Measurements from ENCODE around the gene FBN1.

The FBN1 gene

GRCh38 chr15:48647962-48648361 is 2.5 kb upstream of the FBN1 start:
- H3K4me2 ChIP-seq (ENCODE audit: low read length), result no peak overlapping the region
- no peak overlapping the region for H3K4me3 ChIP-seq (ENCODE audit: low read length)
- H3K36me3 ChIP-seq (ENCODE audit: insufficient read depth, low read length), result peaks cover 14% of the 10 kb centered on the region
- H3K27me3 ChIP-seq (ENCODE audit: control insufficient read depth, insufficient read depth, low read length), result no peaks in the 10 kb centered on the region
- no peak overlapping the region for H3K9ac ChIP-seq (ENCODE audit: low read depth, low read length)
- H3K4me1 ChIP-seq (ENCODE audit: control insufficient read depth, insufficient read depth, low read length), result peaks cover 12% of the 10 kb centered on the region
- no peaks in the 10 kb centered on the region for H3K9me3 ChIP-seq (replicated peaks; ENCODE audit: low read length)

GRCh38 chr15:48646331-48646730 is 822 bp upstream of the FBN1 start:
- Histone ChIP-seq H3K9ac (ENCODE audit: low read depth, low read length) (peak overlapping the region; percentile 89), H3K4me1 (ENCODE audit: control insufficient read depth, insufficient read depth, low read length) (peaks cover 19% of the 10 kb centered on the region), H3K4me3 (ENCODE audit: low read length) (peak overlapping the region; percentile 77), H3K27me3 (ENCODE audit: control insufficient read depth, insufficient read depth, low read length) (no peaks in the 10 kb centered on the region), H3K36me3 (ENCODE audit: insufficient read depth, low read length) (peaks cover 22% of the 10 kb centered on the region), H3K4me2 (ENCODE audit: low read length) (peak overlapping the region; percentile 93), H3K9me3 (replicated peaks; ENCODE audit: low read length) (no peaks in the 10 kb centered on the region)

- peak overlapping the region; percentile 89 for H3K9ac ChIP-seq (ENCODE audit: low read depth, low read length)
- H3K4me1 ChIP-seq (ENCODE audit: control insufficient read depth, insufficient read depth, low read length), result peaks cover 31% of the 10 kb centered on the region
- peak overlapping the region; percentile 77 for H3K4me3 ChIP-seq (ENCODE audit: low read length)
- peaks cover 33% of the 10 kb centered on the region for H3K36me3 ChIP-seq (ENCODE audit: insufficient read depth, low read length)
- H3K27me3 ChIP-seq (ENCODE audit: control insufficient read depth, insufficient read depth, low read length), result no peaks in the 10 kb centered on the region
- H3K9me3 ChIP-seq (replicated peaks; ENCODE audit: low read length), result no peaks in the 10 kb centered on the region
- H3K4me2 ChIP-seq (ENCODE audit: low read length), result peak overlapping the region; percentile 93
Measured at GRCh38 chr15:48644827-48645557, 517 bp downstream of the FBN1 start.

DNA sequence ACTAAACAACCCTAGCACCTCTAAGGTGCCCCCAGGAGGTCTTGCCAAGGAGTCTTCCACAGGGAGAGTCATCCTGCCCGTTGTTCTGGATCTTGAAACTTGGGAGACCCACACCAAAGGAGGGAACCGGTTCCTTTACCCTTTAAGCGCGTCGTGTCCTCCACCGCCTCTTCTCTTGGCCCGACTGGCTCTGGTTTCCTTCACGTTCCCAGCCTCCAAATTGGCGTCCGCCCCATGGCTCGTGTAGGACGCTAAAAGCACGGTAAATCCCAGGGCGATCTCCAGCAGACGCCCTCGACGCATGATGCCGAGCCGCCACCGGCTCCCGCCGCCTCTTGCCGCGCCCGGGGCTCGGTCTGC is 1.1 kb downstream of the FBN1 start:
- peaks cover 33% of the 10 kb centered on the region for H3K4me1 ChIP-seq (ENCODE audit: control insufficient read depth, insufficient read depth, low read length)
- peak overlapping the region; percentile 77 for H3K4me3 ChIP-seq (ENCODE audit: low read length)
- peak overlapping the region; percentile 93 for H3K4me2 ChIP-seq (ENCODE audit: low read length)
- no peaks in the 10 kb centered on the region for H3K27me3 ChIP-seq (ENCODE audit: control insufficient read depth, insufficient read depth, low read length)
- no peaks in the 10 kb centered on the region for H3K9me3 ChIP-seq (replicated peaks; ENCODE audit: low read length)
- H3K36me3 ChIP-seq (ENCODE audit: insufficient read depth, low read length), result peaks cover 36% of the 10 kb centered on the region
- peak overlapping the region; percentile 89 for H3K9ac ChIP-seq (ENCODE audit: low read depth, low read length)

GRCh38 chr15:48643776-48644466 is 1.6 kb downstream of the FBN1 start:
- Histone ChIP-seq H3K4me2 (ENCODE audit: low read length) (peak overlapping the region; percentile 93), H3K9ac (ENCODE audit: low read depth, low read length) (peak overlapping the region; percentile 89), H3K27me3 (ENCODE audit: control insufficient read depth, insufficient read depth, low read length) (no peaks in the 10 kb centered on the region), H3K9me3 (replicated peaks; ENCODE audit: low read length) (no peaks in the 10 kb centered on the region), H3K36me3 (ENCODE audit: insufficient read depth, low read length) (peaks cover 42% of the 10 kb centered on the region), H3K4me1 (ENCODE audit: control insufficient read depth, insufficient read depth, low read length) (peaks cover 38% of the 10 kb centered on the region), H3K4me3 (ENCODE audit: low read length) (peak overlapping the region; percentile 77)

- Histone ChIP-seq H3K27me3 (ENCODE audit: control insufficient read depth, insufficient read depth, low read length) (no peaks in the 10 kb centered on the region), H3K4me1 (ENCODE audit: control insufficient read depth, insufficient read depth, low read length) (peaks cover 38% of the 10 kb centered on the region), H3K9me3 (replicated peaks; ENCODE audit: low read length) (no peaks in the 10 kb centered on the region), H3K9ac (ENCODE audit: low read depth, low read length) (peak overlapping the region; percentile 89), H3K36me3 (ENCODE audit: insufficient read depth, low read length) (peaks cover 48% of the 10 kb centered on the region), H3K4me2 (ENCODE audit: low read length) (peak overlapping the region; percentile 93), H3K4me3 (ENCODE audit: low read length) (peak overlapping the region; percentile 77)
Measured at GRCh38 chr15:48643206-48643605, 2.3 kb downstream of the FBN1 start.

GRCh38 chr15:48642795-48643194 is 2.7 kb downstream of the FBN1 start:
- Histone ChIP-seq H3K27me3 (ENCODE audit: control insufficient read depth, insufficient read depth, low read length) (no peaks in the 10 kb centered on the region), H3K4me3 (ENCODE audit: low read length) (peak overlapping the region; percentile 77), H3K4me1 (ENCODE audit: control insufficient read depth, insufficient read depth, low read length) (peaks cover 38% of the 10 kb centered on the region), H3K36me3 (ENCODE audit: insufficient read depth, low read length) (peaks cover 50% of the 10 kb centered on the region), H3K9me3 (replicated peaks; ENCODE audit: low read length) (no peaks in the 10 kb centered on the region), H3K9ac (ENCODE audit: low read depth, low read length) (peak overlapping the region; percentile 89), H3K4me2 (ENCODE audit: low read length) (peak overlapping the region; percentile 93)

DNA sequence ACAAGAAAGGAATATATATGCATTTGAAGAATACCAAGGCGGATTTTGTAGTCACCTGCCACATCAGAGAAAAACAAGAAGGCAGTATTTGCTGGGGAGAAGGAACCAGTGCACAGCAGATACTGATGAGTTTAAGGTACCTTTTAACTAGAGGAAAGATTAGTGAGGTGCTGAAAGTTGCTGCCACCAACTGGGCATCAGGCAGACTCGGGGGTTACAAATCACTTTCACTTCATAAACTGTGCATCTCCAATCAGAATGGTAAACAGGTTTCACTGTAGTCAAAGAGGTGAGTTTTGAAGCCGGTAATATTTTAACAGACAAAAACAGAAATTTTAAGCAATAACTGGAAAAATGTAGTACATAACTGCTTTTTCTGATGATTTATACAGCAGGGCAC is 4.1 kb downstream of the FBN1 start:
- peaks cover 56% of the 10 kb centered on the region for H3K36me3 ChIP-seq (ENCODE audit: insufficient read depth, low read length)
- peak overlapping the region; percentile 93 for H3K4me2 ChIP-seq (ENCODE audit: low read length)
- no peaks in the 10 kb centered on the region for H3K9me3 ChIP-seq (replicated peaks; ENCODE audit: low read length)
- peaks cover 40% of the 10 kb centered on the region for H3K4me1 ChIP-seq (ENCODE audit: control insufficient read depth, insufficient read depth, low read length)
- H3K4me3 ChIP-seq (ENCODE audit: low read length), result peak overlapping the region; percentile 77
- H3K27me3 ChIP-seq (ENCODE audit: control insufficient read depth, insufficient read depth, low read length), result no peaks in the 10 kb centered on the region
- peak overlapping the region; percentile 89 for H3K9ac ChIP-seq (ENCODE audit: low read depth, low read length)

- peaks cover 61% of the 10 kb centered on the region for H3K4me1 ChIP-seq (ENCODE audit: control insufficient read depth, insufficient read depth, low read length)
Measured at GRCh38 chr15:48638963-48639362, 6.5 kb downstream of the FBN1 start.

GRCh38 chr15:48637639-48638038 is 7.9 kb downstream of the FBN1 start:
- Histone ChIP-seq H3K36me3 (ENCODE audit: insufficient read depth, low read length) (peaks cover 54% of the 10 kb centered on the region), H3K4me1 (ENCODE audit: control insufficient read depth, insufficient read depth, low read length) (peaks cover 72% of the 10 kb centered on the region)

More at GRCh38 chr15:48638963-48639362, 6.5 kb downstream of the FBN1 start:
- H3K4me2 ChIP-seq (ENCODE audit: low read length), result no peak overlapping the region
- H3K9ac ChIP-seq (ENCODE audit: low read depth, low read length), result no peak overlapping the region
- peaks cover 58% of the 10 kb centered on the region for H3K36me3 ChIP-seq (ENCODE audit: insufficient read depth, low read length)
- H3K4me3 ChIP-seq (ENCODE audit: low read length), result no peak overlapping the region
- H3K9me3 ChIP-seq (replicated peaks; ENCODE audit: low read length), result no peaks in the 10 kb centered on the region
- no peaks in the 10 kb centered on the region for H3K27me3 ChIP-seq (ENCODE audit: control insufficient read depth, insufficient read depth, low read length)

GRCh38 chr15:48636511-48636910 is 9.0 kb downstream of the FBN1 start:
- H3K9me3 ChIP-seq (replicated peaks; ENCODE audit: low read length), result no peaks in the 10 kb centered on the region
- no peak overlapping the region for H3K9ac ChIP-seq (ENCODE audit: low read depth, low read length)
- H3K4me2 ChIP-seq (ENCODE audit: low read length), result no peak overlapping the region
- H3K36me3 ChIP-seq (ENCODE audit: insufficient read depth, low read length), result peaks cover 49% of the 10 kb centered on the region
- no peak overlapping the region for H3K4me3 ChIP-seq (ENCODE audit: low read length)
- peaks cover 77% of the 10 kb centered on the region for H3K4me1 ChIP-seq (ENCODE audit: control insufficient read depth, insufficient read depth, low read length)
- no peaks in the 10 kb centered on the region for H3K27me3 ChIP-seq (ENCODE audit: control insufficient read depth, insufficient read depth, low read length)

More at GRCh38 chr15:48637639-48638038, 7.9 kb downstream of the FBN1 start:
- H3K4me2 ChIP-seq (ENCODE audit: low read length), result no peak overlapping the region
- no peaks in the 10 kb centered on the region for H3K9me3 ChIP-seq (replicated peaks; ENCODE audit: low read length)
- no peak overlapping the region for H3K4me3 ChIP-seq (ENCODE audit: low read length)
- H3K27me3 ChIP-seq (ENCODE audit: control insufficient read depth, insufficient read depth, low read length), result no peaks in the 10 kb centered on the region
- H3K9ac ChIP-seq (ENCODE audit: low read depth, low read length), result no peak overlapping the region
